ENCODE results near the gene PDE4D. TPM values are rescaled to one million over a fixed set of nuclear protein-coding genes. Genes with fewer than 3 reads are reported as not detected.

PDE4D gene
- total RNA-seq, 1 experiment from 2014 or later, result 61.2 TPM

- H3K9me2 ChIP-seq (replicated peaks; ENCODE audit: insufficient read depth, low read length), result no peaks in the 10 kb centered on the region
- H3K4me3 ChIP-seq (ENCODE audit: low read length), result no peak overlapping the region
- no peaks in the 10 kb centered on the region for H3K79me2 ChIP-seq (ENCODE audit: low read length)
- no peak overlapping the region for H3K4me2 ChIP-seq (ENCODE audit: low read depth, low read length, poor library complexity, severe bottlenecking)
- no peak overlapping the region for H2AFZ ChIP-seq (ENCODE audit: low read length)
- no peaks in the 10 kb centered on the region for H3K36me3 ChIP-seq (ENCODE audit: insufficient read depth, low read length)
- no peaks in the 10 kb centered on the region for H3K9me3 ChIP-seq (ENCODE audit: low read length)
- no peaks in the 10 kb centered on the region for H3K27me3 ChIP-seq (ENCODE audit: low read length)
- H3K27ac ChIP-seq (ENCODE audit: low read length), result no peak overlapping the region
- 0 out of 2 replicates have a peak, but pooled peaks cover 13% of the 10 kb centered on the region for H4K20me1 ChIP-seq (ENCODE audit: insufficient read depth, low read depth, low read length)
- no peaks in the 10 kb centered on the region for H3K4me1 ChIP-seq (ENCODE audit: low read length)
- H3K9ac ChIP-seq (ENCODE audit: low read length), result no peak overlapping the region
- DNase-seq, result no peak
Observed at GRCh38 chr5:59487068-59487686, 406.3 kb downstream of the PDE4D start.

GRCh38 chr5:59486508-59486907 is 407.0 kb downstream of the PDE4D start:
- H4K20me1 ChIP-seq (ENCODE audit: insufficient read depth, low read depth, low read length), result 0 out of 2 replicates have a peak, but pooled peaks cover 13% of the 10 kb centered on the region
- H3K27ac ChIP-seq (ENCODE audit: low read length), result no peak overlapping the region
- no peaks in the 10 kb centered on the region for H3K27me3 ChIP-seq (ENCODE audit: low read length)
- H3K4me1 ChIP-seq (ENCODE audit: low read length), result no peaks in the 10 kb centered on the region
- H2AFZ ChIP-seq (ENCODE audit: low read length), result no peak overlapping the region
- H3K4me3 ChIP-seq (ENCODE audit: low read length), result no peak overlapping the region
- no peak overlapping the region for H3K4me2 ChIP-seq (ENCODE audit: low read depth, low read length, poor library complexity, severe bottlenecking)
- H3K79me2 ChIP-seq (ENCODE audit: low read length), result no peaks in the 10 kb centered on the region
- H3K9me2 ChIP-seq (replicated peaks; ENCODE audit: insufficient read depth, low read length), result no peaks in the 10 kb centered on the region
- DNase-seq, result no peak
- H3K36me3 ChIP-seq (ENCODE audit: insufficient read depth, low read length), result no peaks in the 10 kb centered on the region
- no peak overlapping the region for H3K9ac ChIP-seq (ENCODE audit: low read length)
- no peaks in the 10 kb centered on the region for H3K9me3 ChIP-seq (ENCODE audit: low read length)

GRCh38 chr5:59485629-59486439 is 407.7 kb downstream of the PDE4D start:
- H3K4me1 ChIP-seq (ENCODE audit: low read length), result no peaks in the 10 kb centered on the region
- H3K9me3 ChIP-seq (ENCODE audit: low read length), result no peaks in the 10 kb centered on the region
- H2AFZ ChIP-seq (ENCODE audit: low read length), result no peak overlapping the region
- H4K20me1 ChIP-seq (ENCODE audit: insufficient read depth, low read depth, low read length), result 0 out of 2 replicates have a peak, but pooled peaks cover 13% of the 10 kb centered on the region
- no peak for DNase-seq
- H3K4me3 ChIP-seq (ENCODE audit: low read length), result no peak overlapping the region
- no peak overlapping the region for H3K27ac ChIP-seq (ENCODE audit: low read length)
- no peaks in the 10 kb centered on the region for H3K27me3 ChIP-seq (ENCODE audit: low read length)
- no peak overlapping the region for H3K9ac ChIP-seq (ENCODE audit: low read length)
- no peaks in the 10 kb centered on the region for H3K9me2 ChIP-seq (replicated peaks; ENCODE audit: insufficient read depth, low read length)
- no peaks in the 10 kb centered on the region for H3K36me3 ChIP-seq (ENCODE audit: insufficient read depth, low read length)
- no peaks in the 10 kb centered on the region for H3K79me2 ChIP-seq (ENCODE audit: low read length)
- H3K4me2 ChIP-seq (ENCODE audit: low read depth, low read length, poor library complexity, severe bottlenecking), result no peak overlapping the region

GRCh38 chr5:59485107-59485506 is 408.4 kb downstream of the PDE4D start:
- Histone ChIP-seq H3K4me1 (ENCODE audit: low read length) (no peaks in the 10 kb centered on the region), H4K20me1 (ENCODE audit: insufficient read depth, low read depth, low read length) (0 out of 2 replicates have a peak, but pooled peaks cover 13% of the 10 kb centered on the region), H3K4me2 (ENCODE audit: low read depth, low read length, poor library complexity, severe bottlenecking) (no peak overlapping the region), H3K4me3 (ENCODE audit: low read length) (no peak overlapping the region), H3K36me3 (ENCODE audit: insufficient read depth, low read length) (no peaks in the 10 kb centered on the region), H3K27ac (ENCODE audit: low read length) (no peak overlapping the region), H3K9ac (ENCODE audit: low read length) (no peak overlapping the region), H3K9me2 (replicated peaks; ENCODE audit: insufficient read depth, low read length) (no peaks in the 10 kb centered on the region), H3K9me3 (ENCODE audit: low read length) (no peaks in the 10 kb centered on the region), H2AFZ (ENCODE audit: low read length) (no peak overlapping the region), H3K79me2 (ENCODE audit: low read length) (no peaks in the 10 kb centered on the region), H3K27me3 (ENCODE audit: low read length) (no peaks in the 10 kb centered on the region)
- DNase-seq, result no peak

GRCh38 chr5:59484618-59485017 is 408.9 kb downstream of the PDE4D start:
- Histone ChIP-seq H4K20me1 (ENCODE audit: insufficient read depth, low read depth, low read length) (0 out of 2 replicates have a peak, but pooled peaks cover 13% of the 10 kb centered on the region), H3K79me2 (ENCODE audit: low read length) (no peaks in the 10 kb centered on the region), H3K9me2 (replicated peaks; ENCODE audit: insufficient read depth, low read length) (no peaks in the 10 kb centered on the region), H3K36me3 (ENCODE audit: insufficient read depth, low read length) (no peaks in the 10 kb centered on the region), H3K4me3 (ENCODE audit: low read length) (no peak overlapping the region), H3K4me2 (ENCODE audit: low read depth, low read length, poor library complexity, severe bottlenecking) (no peak overlapping the region), H3K4me1 (ENCODE audit: low read length) (no peaks in the 10 kb centered on the region), H3K27ac (ENCODE audit: low read length) (no peak overlapping the region), H2AFZ (ENCODE audit: low read length) (no peak overlapping the region), H3K9ac (ENCODE audit: low read length) (no peak overlapping the region), H3K9me3 (ENCODE audit: low read length) (no peaks in the 10 kb centered on the region), H3K27me3 (ENCODE audit: low read length) (no peaks in the 10 kb centered on the region)
- DNase-seq, result no peak

GRCh38 chr5:59483971-59484472 is 409.5 kb downstream of the PDE4D start:
- H4K20me1 ChIP-seq (ENCODE audit: insufficient read depth, low read depth, low read length), result 0 out of 2 replicates have a peak, but pooled peaks cover 13% of the 10 kb centered on the region
- H3K36me3 ChIP-seq (ENCODE audit: insufficient read depth, low read length), result no peaks in the 10 kb centered on the region
- H3K4me3 ChIP-seq (ENCODE audit: low read length), result no peak overlapping the region
- H3K27ac ChIP-seq (ENCODE audit: low read length), result no peak overlapping the region
- H3K4me2 ChIP-seq (ENCODE audit: low read depth, low read length, poor library complexity, severe bottlenecking), result no peak overlapping the region
- H3K9me3 ChIP-seq (ENCODE audit: low read length), result no peaks in the 10 kb centered on the region
- no peak overlapping the region for H3K9ac ChIP-seq (ENCODE audit: low read length)
- no peaks in the 10 kb centered on the region for H3K9me2 ChIP-seq (replicated peaks; ENCODE audit: insufficient read depth, low read length)
- no peak for DNase-seq
- H3K79me2 ChIP-seq (ENCODE audit: low read length), result no peaks in the 10 kb centered on the region
- H3K27me3 ChIP-seq (ENCODE audit: low read length), result no peaks in the 10 kb centered on the region
- no peak overlapping the region for H2AFZ ChIP-seq (ENCODE audit: low read length)
- H3K4me1 ChIP-seq (ENCODE audit: low read length), result no peaks in the 10 kb centered on the region

GRCh38 chr5:59479086-59479485 is 414.4 kb downstream of the PDE4D start:
- Histone ChIP-seq H3K36me3 (ENCODE audit: insufficient read depth, low read length) (no peaks in the 10 kb centered on the region), H3K4me1 (ENCODE audit: low read length) (no peaks in the 10 kb centered on the region), H3K4me3 (ENCODE audit: low read length) (no peak overlapping the region), H3K9me2 (replicated peaks; ENCODE audit: insufficient read depth, low read length) (no peaks in the 10 kb centered on the region), H3K9ac (ENCODE audit: low read length) (no peak overlapping the region), H3K4me2 (ENCODE audit: low read depth, low read length, poor library complexity, severe bottlenecking) (no peak overlapping the region), H3K27me3 (ENCODE audit: low read length) (no peaks in the 10 kb centered on the region), H2AFZ (ENCODE audit: low read length) (no peak overlapping the region), H3K9me3 (ENCODE audit: low read length) (no peaks in the 10 kb centered on the region), H3K27ac (ENCODE audit: low read length) (no peak overlapping the region), H4K20me1 (ENCODE audit: insufficient read depth, low read depth, low read length) (no peaks in the 10 kb centered on the region), H3K79me2 (ENCODE audit: low read length) (no peaks in the 10 kb centered on the region)
- DNase-seq, result no peak

- no peak overlapping the region for H3K4me3 ChIP-seq (ENCODE audit: low read length)
- no peak overlapping the region for H3K27ac ChIP-seq (ENCODE audit: low read length)
- no peaks in the 10 kb centered on the region for H3K9me2 ChIP-seq (replicated peaks; ENCODE audit: insufficient read depth, low read length)
- H3K9ac ChIP-seq (ENCODE audit: low read length), result no peak overlapping the region
- no peak overlapping the region for H3K4me2 ChIP-seq (ENCODE audit: low read depth, low read length, poor library complexity, severe bottlenecking)
- no peak overlapping the region for H2AFZ ChIP-seq (ENCODE audit: low read length)
- H3K79me2 ChIP-seq (ENCODE audit: low read length), result no peaks in the 10 kb centered on the region
- no peaks in the 10 kb centered on the region for H3K4me1 ChIP-seq (ENCODE audit: low read length)
- no peaks in the 10 kb centered on the region for H3K27me3 ChIP-seq (ENCODE audit: low read length)
- H3K9me3 ChIP-seq (ENCODE audit: low read length), result no peaks in the 10 kb centered on the region
- DNase-seq, result no peak
- 0 out of 2 replicates have a peak, but pooled peaks cover 3% of the 10 kb centered on the region for H4K20me1 ChIP-seq (ENCODE audit: insufficient read depth, low read depth, low read length)
- no peaks in the 10 kb centered on the region for H3K36me3 ChIP-seq (ENCODE audit: insufficient read depth, low read length)
Observed at GRCh38 chr5:59474324-59474723, 419.2 kb downstream of the PDE4D start.

All from Karpas-422 (cell line).